PFSK-1 (cell line): ENCODE measurements around the gene BATF2.

ENCODE experiments used
- REST ChIP-seq, 2 experiments: IDR thresholded peaks; 2 replicates each; pipeline versions ENCODE4 v1.6.1 to v1.8.0; 2011 to 2012; ENCODE audit warnings: low read depth in 2 of 2, low read length in 2 of 2, control low read depth in 1 of 2, inconsistent platforms in 1 of 2, mild to moderate bottlenecking in 1 of 2, moderate library complexity in 1 of 2; ENCODE audit not compliant: insufficient read depth in 1 of 2
- TAF1 ChIP-seq: IDR thresholded peaks from 2 replicates; pipeline ENCODE4 v1.6.1; 2012; ENCODE audit warnings: low read length, control low read depth, borderline replicate concordance; ENCODE audit not compliant: insufficient read depth

DNA sequence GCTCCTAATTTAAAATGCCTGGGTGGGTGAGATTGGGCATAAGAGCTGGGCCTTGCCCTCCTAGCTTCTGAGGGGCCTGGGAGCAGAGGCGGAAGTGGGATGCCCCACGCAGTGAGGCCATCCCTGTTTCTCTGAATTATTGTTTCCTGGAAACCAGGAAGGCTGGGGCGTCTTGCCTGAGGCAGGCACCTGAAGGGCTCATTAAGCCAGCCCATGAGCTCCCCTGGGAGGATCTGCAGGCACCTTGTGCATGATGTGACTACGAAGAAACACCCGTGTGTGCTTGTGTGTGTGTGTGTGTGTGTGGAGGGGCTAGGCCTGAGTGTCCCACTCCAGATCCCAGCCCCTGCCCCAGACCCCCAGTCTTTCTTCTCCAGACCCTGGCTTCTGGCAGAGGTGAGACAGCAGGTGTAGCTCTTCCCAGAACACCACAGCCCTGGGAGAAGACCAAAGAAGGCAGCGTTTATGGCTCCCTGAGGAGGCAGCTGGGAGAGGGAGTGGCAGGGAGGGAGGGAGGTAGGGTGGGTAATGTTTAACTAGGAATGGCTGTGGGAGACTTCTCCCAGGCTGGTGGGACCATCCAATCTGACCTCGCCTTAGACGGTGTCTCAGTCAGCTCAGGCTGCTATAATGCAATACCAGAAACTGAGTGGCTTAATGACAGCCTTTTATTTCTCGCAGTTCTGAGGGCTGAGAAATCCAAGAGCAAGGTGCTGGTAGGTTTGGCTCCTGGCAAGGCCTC is 2.1 kb upstream of the BATF2 start:
- TF ChIP-seq TAF1, result no peak
- TF ChIP-seq REST (IDR thresholded peaks at IDR 0.05; ENCODE audit: insufficient read depth in 1 of 2, low read depth in 2 of 2, low read length in 2 of 2), result no peak
